ES-I3 (cell line): ENCODE results near the gene PPP6R2.

Source experiments
- H3K36me3 ChIP-seq: 2 replicates; pipeline ENCODE4 v1.6.1; 2013; ENCODE audit warnings: mild to moderate bottlenecking, low read length, control low read depth, moderate library complexity; ENCODE audit not compliant: insufficient read depth
- H3K4me1 ChIP-seq: 2 replicates; pipeline ENCODE4 v1.6.1; 2013; ENCODE audit warnings: mild to moderate bottlenecking, control low read depth, low read length; ENCODE audit not compliant: insufficient read depth
- H3K9ac ChIP-seq: 2 replicates; pipeline ENCODE4 v1.6.1; 2013; ENCODE audit warnings: low read depth, mild to moderate bottlenecking, low read length, moderate library complexity
- H3K9me3 ChIP-seq: 2 replicates; pipeline ENCODE4 v1.6.1; 2013; ENCODE audit warnings: mild to moderate bottlenecking, low read length, moderate library complexity; ENCODE audit not compliant: control insufficient read depth, insufficient read depth

The PPP6R2 gene

DNA sequence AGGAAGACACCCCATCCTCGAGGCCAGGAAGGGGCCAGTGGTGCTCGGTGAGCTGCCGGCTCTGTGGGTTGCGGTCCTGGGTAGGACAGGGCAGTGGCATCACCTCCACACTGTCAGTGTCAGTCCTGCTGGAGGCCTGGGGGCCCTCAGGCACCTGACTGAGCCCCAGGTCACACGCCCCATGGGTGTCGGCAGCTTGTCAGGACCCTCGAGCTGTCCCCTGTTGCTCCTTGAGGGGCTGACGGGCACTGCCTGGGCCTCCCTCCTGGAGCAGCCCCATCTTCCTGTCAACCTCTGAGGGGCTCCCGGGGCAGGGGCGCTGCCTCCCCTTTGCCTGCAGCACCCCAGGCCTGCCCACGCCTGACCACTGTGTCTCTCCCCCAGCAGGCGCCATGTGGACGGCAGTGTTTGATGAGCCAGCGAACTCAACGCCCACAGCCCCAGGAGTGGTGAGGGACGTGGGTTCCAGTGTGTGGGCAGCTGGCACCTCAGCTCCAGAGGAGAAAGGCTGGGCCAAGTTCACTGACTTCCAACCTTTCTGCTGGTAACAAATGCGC lies 96.3 kb downstream of the PPP6R2 start:
- no peaks in the 10 kb centered on the region; the same call in 1 of the 2 replicates for H3K36me3 ChIP-seq
- no peaks in the 10 kb centered on the region for H3K4me1 ChIP-seq
- no peaks in the 10 kb centered on the region for H3K9me3 ChIP-seq
- no peak overlapping the region for H3K9ac ChIP-seq

DNA sequence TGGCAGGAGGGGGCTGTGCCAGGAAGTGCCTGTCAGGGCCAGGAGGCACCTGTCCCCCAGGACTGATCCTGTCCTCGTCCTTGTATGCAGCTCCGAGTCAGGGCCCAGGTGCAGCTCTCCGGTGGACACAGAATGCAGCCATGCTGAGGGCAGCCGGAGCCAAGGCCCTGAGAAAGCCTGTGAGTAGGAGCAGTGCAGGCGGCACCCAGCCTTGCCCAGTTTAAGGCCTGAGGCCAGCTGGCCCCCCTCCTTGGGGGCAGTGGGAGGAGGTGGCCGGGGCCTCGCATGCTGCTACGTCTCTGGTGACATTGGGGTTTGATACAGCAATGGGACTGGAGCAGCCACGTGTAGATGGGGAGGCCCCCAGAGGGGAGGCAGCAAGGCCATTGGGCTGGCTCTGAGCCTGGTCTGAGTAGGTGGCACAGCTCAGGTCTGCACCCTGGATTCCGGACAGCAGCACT lies 96.8 kb downstream of the PPP6R2 start:
- Histone ChIP-seq H3K9ac (no peak overlapping the region), H3K4me1 (no peaks in the 10 kb centered on the region), H3K36me3 (no peaks in the 10 kb centered on the region; the same call in 1 of the 2 replicates), H3K9me3 (no peaks in the 10 kb centered on the region)

DNA sequence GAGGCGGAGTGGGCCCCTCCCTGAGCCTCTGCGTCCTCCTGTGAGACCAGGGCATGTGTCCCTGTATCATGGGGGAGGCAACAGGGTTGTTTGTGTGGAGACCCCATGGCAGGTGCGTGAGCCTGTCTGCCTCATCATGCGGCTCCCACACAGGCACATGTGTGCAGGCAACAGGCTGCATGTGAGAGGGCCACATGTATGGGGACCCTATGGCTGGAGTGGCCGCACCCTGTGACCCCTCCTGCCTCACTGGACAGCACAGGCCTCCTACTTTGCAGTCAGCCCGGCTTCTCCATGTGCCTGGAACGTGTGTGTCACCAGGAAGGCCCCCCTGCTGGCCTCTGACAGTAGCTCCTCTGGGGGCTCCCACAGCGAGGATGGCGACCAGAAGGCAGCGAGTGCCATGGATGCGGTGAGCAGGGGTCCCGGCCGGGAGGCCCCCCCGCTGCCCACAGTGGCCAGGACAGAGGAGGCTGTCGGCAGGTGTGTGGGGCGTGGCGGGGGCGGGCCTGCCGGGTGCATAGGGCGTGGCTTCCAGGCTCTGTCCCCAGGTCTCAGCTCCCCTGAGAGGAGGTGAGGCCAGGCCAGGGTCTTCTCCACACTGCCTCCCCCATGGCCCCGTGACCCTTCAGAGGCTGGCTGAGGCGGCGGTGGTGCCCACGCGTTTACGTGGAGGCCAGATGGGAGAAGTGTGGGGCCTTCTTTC lies 97.6 kb downstream of the PPP6R2 start:
- Histone ChIP-seq H3K9ac (no peak overlapping the region), H3K9me3 (no peaks in the 10 kb centered on the region), H3K36me3 (no peaks in the 10 kb centered on the region), H3K4me1 (no peaks in the 10 kb centered on the region)

DNA sequence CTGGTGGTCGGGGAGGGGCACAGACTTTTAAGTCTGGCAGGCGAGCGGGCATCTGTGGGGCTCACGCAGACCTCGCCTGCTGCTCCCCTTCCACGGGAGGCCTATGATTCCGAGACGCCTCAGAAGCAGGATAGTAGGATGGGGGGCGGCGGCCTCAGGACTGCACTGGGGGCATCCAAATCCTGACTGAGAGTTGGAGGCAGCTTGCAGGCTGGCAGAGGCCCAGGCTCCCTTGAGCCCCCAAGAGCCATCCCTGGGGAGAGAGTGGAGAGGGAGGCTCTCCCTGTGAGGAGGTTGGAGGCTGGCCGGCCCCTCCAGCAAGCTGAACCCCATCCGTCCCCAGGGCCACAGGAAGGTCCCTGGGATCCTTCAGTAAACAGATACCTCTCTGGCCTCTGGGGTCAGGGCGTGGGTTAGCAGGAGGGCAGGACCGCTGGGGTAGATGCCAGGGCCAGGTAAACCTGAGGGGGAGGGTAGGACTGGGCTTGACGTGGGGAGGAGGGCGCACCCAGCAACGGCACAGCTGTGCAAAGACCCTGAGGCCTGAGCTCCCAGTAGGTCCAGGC lies 98.4 kb downstream of the PPP6R2 start:
- no peaks in the 10 kb centered on the region for H3K36me3 ChIP-seq
- H3K9me3 ChIP-seq = no peaks in the 10 kb centered on the region
- H3K9ac ChIP-seq = no peak overlapping the region
- H3K4me1 ChIP-seq = no peaks in the 10 kb centered on the region

DNA sequence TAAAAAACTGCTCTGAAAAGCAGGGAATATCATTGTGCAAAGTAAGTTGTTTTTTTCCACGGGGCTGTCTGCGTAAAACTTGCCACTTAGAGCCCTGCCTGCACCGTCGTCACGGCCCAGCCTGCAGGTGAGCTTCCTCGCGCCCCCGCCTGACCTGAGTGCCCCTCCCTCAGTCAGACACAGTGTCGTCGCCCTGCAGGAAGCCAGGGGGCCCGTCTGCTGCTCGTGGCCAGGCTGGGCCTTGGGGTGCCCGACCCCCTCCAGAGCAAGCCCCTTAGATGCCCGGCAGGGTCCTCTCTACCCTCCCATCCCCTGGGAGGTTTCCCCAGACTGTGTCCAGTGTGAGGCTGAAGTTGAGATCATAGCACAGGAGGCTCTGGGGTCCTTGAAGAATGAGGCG lies 100.1 kb downstream of the PPP6R2 start:
- H3K4me1 ChIP-seq = no peaks in the 10 kb centered on the region
- H3K9ac ChIP-seq = no peak overlapping the region
- peaks cover 3% of the 10 kb centered on the region; the same call in 1 of the 2 replicates for H3K36me3 ChIP-seq
- no peaks in the 10 kb centered on the region for H3K9me3 ChIP-seq

DNA sequence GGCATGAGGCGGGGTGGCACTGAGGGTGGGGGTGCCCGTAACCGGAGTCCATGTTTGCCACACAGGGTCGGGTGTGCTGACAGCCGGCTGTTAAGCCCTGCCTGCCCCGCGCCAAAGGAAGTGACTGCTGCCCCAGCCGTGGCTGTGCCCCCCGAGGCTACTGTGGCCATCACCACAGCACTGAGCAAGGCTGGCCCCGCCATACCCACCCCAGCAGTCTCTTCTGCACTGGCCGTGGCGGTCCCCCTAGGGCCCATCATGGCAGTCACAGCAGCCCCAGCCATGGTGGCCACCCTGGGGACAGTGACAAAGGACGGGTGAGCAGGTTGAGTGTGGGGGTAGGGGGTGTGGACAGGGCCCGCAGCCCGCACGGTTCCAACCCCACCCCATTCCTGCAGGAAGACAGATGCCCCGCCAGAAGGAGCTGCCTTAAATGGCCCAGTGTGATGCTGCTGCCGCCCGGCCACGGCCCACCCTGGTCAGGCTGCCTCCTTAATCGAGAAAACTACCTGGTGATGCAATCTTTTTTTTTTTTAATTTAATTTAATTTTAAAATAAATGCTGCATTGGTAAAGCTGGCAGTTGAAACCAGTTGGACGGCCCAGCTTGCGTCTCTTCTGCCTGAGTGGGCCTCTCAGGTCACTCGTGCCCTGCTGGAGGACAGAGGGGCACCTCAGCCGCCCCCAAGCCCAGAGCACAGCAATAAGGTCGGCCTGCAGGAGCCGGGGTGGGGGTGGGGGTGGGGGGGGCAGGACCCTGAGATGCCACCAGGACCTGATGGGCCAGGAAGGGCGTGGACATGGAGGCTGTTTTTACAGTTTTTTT lies 100.9 kb downstream of the PPP6R2 start:
- H3K9me3 ChIP-seq = no peaks in the 10 kb centered on the region
- H3K9ac ChIP-seq = no peak overlapping the region
- H3K4me1 ChIP-seq = no peaks in the 10 kb centered on the region
- H3K36me3 ChIP-seq = peaks cover 3% of the 10 kb centered on the region; the same call in 1 of the 2 replicates

DNA sequence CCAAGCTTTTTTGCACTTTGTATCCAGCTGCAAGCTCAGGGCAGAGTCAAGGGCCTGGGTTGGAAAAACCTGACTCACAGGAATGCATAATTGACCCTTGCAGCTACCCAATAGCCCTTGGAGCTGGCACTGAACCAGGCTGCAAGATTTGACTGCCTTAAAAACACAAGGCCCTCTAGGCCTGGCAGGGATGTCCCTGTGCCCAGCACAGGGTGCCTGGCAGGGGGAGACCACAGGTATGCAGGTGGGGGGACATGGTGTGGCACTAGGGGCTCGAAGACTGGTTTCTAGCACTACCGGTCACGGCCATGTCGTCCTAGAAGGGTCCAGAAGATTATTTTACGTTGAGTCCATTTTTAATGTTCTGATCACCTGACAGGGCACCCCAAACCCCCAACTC lies 101.5 kb downstream of the PPP6R2 start:
- Histone ChIP-seq H3K9ac (no peak overlapping the region), H3K9me3 (no peaks in the 10 kb centered on the region), H3K4me1 (no peaks in the 10 kb centered on the region), H3K36me3 (peaks cover 3% of the 10 kb centered on the region; the same call in 1 of the 2 replicates)

DNA sequence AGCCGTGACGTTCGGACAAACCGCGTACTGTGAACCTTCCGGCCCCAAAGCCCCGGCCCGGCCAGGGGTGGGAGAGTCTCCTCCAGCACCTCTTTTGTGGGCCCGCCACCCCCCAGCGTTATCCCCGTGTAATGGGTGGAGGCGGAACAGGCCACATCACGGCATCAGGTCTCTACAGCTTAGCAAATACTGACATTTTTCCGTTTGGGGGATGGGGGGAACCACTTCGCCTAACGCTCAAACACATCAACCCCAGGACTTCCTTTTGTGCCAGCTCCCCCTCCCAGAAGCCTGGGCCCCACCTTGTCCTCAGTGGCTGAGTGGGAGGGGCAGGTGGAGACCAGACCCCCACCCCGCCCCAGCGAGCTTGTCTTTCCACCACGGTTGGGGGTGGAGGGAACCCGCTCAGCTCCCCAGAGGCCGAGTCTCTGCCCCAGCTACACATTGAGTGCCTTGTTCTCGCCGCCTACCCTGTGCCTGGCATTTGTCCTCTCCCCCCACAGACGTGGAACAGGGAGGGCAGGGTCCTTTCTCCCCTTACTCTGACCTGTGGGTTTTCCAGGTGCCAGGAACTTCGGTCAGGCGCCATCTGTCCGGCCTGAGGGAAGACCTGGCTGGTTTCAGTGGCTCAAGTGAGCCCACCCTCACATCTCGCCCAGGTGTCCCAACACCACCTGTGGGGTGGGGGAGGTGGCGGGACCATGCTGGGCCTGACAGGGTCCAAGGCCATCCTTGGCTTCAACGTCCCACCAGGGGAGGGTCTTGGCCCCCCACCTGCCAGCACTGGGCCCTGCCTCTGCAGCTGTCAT lies 102.1 kb downstream of the PPP6R2 start:
- H3K9ac ChIP-seq = no peak overlapping the region
- no peaks in the 10 kb centered on the region for H3K4me1 ChIP-seq
- no peaks in the 10 kb centered on the region for H3K9me3 ChIP-seq
- H3K36me3 ChIP-seq = peaks cover 3% of the 10 kb centered on the region; the same call in 1 of the 2 replicates

DNA sequence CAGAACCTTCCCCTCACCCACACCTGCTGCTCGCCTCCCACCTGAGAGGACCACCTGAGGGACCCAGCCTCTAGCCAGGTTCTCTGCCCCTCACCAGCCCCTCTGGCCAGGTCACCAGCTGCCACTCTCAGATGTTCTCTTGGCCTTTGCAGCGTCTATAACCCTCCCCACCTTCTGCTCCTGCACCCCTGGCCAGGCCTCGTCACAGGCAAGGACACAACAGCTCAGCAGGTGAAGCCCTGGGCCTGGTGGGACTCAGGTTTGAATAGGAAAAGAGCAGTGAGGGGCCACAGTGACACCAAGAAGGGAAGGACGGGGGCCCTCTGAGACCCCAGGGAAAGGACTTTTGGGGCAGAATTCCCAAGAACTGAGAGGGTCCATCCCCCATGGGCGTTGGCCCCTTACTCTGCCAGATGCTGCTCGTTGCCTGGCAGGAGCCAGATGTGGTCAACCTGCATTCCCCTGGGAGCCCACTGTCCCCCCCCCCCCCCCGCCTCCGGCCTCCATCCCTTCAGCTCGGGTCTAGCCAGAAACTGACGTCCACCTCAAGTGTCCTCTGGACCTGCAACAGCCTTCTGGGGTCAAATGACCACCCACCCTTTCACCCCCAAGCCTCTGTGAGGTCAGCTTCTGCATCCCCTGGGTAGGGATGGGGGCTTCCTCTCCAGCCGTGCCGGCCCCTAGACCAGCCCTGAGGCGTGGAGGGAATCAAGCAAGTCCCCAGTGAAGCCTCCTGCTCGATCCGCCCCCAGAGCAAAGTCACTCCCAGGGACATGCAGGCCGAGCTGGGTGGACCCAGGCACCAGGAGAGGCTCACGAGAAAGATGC lies 103.0 kb downstream of the PPP6R2 start:
- Histone ChIP-seq H3K9me3 (no peaks in the 10 kb centered on the region), H3K36me3 (peaks cover 3% of the 10 kb centered on the region; the same call in 1 of the 2 replicates), H3K4me1 (no peaks in the 10 kb centered on the region), H3K9ac (no peak overlapping the region)

DNA sequence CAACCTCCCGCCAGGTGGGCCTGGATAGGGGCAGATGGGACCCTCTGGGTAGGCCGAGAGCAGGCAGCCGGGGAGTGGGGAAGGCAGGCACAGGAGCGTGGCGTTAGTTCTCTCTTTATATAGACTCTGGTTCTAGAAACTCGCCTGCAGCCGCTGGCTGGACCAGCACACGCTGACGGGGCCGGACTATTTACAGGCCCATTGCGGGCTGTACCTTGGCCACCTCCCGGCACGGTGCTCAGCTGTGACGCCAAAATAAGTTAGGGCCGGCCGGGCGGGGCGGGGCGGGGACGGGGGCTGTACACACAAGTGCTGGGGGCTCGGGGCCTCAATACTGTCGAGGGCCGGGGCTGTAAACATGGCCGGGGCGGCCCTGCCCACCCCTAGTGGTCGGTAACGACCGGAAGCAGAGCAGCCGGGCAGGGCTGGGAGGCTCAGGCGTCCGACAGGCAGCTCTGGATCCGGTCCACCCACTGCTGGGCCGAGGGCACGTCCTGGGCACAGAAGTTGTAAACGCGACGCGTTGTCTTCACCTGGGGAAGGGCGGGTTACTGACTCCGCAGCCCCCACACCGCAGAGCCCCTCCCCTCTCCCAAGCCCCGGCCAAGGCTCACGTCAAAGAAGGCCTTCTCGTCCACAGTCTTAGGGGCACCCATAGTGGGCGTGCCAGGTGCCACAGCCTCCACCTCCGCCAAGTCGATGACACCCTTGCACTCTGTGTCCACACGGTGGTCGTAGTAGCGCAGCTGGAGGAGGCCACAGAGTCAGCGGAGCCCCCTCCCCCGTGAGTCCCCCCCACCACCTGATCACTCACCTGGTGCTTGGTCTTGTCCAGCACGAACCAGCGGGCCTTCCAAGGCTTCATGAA lies 103.8 kb downstream of the PPP6R2 start:
- no peak overlapping the region for H3K9ac ChIP-seq
- H3K9me3 ChIP-seq = no peaks in the 10 kb centered on the region
- peaks cover 3% of the 10 kb centered on the region; the same call in 1 of the 2 replicates for H3K36me3 ChIP-seq
- H3K4me1 ChIP-seq = no peaks in the 10 kb centered on the region

DNA sequence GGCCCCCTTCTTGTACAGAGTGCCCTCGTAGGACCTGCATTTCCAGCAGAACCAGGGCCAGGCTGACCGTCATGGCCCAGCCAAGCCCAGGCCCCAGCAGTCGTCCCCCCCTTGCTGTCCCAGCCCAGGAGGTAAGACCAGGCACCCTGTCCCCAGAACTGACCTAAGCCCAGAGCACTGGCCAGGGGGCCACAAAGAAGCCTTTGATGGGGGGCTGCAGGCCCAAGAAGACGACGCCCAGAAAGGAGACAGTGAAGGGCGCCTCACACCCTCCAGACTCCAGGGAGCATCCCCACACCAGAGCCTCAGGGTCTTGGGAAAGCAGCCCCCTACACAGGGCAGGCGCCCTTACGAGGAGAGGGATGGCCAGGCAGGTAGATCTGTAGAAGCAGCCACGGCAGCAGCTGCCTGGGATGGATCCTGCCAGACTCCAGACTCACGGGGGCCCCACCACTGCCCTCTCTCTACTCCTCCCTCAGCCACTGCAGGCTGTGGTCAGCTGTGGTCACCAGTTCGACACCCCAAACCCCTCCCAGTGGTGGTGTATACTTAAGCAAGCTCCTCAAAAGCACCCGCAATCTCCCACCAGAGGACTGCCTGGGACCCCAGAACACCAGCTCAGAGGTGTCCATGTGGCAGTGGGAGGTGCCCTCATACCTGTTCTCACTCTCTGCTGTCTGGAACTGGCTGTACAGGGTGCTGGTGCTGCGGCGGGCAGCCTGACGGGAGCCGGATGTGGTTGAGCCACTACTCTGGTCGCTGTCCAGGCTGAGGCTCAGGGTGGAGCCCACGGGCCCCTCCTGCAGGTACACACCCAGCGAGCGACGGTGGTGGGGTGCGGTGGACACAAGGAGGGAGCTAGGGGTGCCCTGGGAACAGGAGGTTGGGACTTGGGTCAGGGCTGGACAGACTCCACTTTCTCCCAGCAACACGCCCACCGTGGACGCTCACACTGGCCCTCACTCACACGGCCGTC lies 104.7 kb downstream of the PPP6R2 start:
- H3K9ac ChIP-seq = no peak overlapping the region
- no peaks in the 10 kb centered on the region for H3K4me1 ChIP-seq
- peaks cover 3% of the 10 kb centered on the region; the same call in 1 of the 2 replicates for H3K36me3 ChIP-seq
- H3K9me3 ChIP-seq = no peaks in the 10 kb centered on the region
